NCI-H2081 (cell line): ENCODE data around the gene MAT2A.
A peak's percentile ranks its signal among the peaks of the same experiment; 100 is the strongest.
"Not testable (repeated sequence)": the region's sequence is repeated elsewhere in the genome, so short reads cannot be mapped to it uniquely, and the experiment has no call there.

Source experiments
- DNase-seq, 2 experiments: peaks; one replicate each; lab custom pipeline; 2025; lab: John Stamatoyannopoulos, UW

MAT2A gene

DNA sequence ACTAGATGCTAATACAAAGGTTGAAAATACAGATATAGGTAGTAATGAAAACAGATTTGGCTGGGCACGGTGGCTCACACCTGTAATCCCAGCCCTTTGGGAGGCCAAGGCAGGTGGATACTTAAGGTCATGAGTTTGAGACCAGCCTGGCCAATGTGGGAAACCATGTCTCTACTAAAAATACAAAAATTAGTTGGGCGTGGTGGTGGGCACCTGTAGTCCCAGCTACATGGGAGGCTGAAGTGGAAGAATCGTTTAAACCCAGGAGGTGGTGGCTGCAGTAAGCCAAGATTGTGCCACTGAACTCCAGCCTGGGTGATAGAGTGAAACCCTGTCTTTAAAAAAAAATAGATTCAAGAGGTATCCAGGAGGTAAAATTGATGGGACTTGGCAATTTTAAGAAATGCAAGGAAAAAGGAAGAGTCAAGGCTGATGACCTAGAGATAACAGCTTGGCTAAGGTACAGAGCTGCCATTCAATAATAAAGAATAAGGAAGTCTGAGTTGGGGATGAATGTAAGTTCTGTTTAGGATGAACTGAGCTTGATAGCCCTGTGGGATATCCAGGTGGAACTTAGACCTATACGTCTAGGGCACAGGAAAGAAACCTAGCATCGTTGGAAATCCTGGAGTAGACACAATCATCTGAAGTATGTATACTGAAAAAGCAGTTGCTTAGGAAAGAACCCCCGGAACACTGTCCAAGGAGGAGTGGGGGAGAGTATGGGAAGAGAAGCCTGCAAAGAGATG is 9.1 kb downstream of the MAT2A start:
- no peak for DNase-seq

GRCh38 chr2:85548608-85548900 is 9.6 kb downstream of the MAT2A start:
- DNase-seq: no peak

DNA sequence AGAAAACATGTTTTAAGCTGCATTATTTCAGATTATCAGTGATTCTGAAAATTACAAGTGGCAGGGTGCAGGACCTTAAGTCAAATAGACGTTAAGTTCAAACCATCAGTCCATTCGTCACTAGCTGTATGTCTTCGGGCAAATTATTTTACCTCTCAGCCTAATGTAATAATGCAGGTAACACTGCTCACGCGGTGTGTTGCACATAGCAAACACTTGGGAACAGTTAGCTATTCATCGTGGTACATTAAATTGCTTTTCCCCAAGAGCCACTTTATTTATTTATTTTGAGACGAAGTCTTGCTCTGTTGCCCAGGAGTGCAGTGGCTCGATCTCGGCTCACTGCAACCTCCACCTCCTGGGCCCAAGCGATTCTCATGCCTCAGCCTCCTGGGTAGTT is 10.1 kb downstream of the MAT2A start:
- DNase-seq: no peak

GRCh38 chr2:85549826-85550225 is 10.9 kb downstream of the MAT2A start:
- no peak for DNase-seq

DNA sequence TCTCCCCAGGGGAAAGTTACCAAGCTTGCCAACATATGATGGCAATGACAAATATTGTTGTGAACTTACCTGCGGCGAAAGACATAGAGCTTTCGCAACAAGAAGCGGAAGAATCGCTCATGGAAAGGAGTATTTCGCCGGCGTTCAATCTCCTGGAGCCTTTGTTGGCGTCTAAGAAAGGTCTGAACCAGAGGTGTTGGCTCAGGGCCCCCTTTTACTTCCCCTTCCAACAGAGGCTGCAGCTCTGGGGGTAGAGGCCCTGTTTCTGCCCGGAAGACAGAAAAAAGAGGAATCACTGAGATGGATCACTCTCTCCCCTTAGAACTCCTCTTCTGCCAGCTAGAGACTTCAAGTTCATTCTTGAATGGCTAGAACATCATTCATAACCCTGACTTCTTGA is 11.5 kb downstream of the MAT2A start:
- DNase-seq: no peak

- DNase-seq: peak; percentile 76 to 78
Measured at GRCh38 chr2:85551698-85552678, 13.0 kb downstream of the MAT2A start.

DNA sequence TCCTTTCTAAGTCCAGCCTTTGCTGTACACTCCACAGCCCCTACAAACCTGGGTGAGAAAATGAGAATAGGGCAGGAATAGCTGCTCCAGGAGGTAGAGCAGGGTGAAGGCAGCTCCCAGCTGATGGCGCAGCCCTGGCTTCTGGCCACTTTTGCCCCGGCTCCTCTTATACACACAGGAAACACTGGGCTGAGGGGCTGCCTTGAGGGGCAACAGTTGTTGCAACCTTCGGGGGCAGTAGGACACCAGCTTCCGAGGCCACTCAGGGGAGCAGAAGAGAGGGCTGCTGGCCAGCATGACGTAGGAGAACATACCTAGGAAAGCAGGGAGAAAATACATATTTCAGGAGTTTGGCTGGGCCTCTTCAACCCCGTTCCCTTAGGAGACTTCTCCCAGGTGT is 14.2 kb downstream of the MAT2A start:
- DNase-seq: no peak

- no peak for DNase-seq
Measured at GRCh38 chr2:85554980-85555612, 16.1 kb downstream of the MAT2A start.

- DNase-seq: no peak
Measured at GRCh38 chr2:85557130-85557529, 18.2 kb downstream of the MAT2A start.

- DNase-seq: no peak
Measured at GRCh38 chr2:85558160-85558559, 19.2 kb downstream of the MAT2A start.

GRCh38 chr2:85560403-85560726 is 21.4 kb downstream of the MAT2A start:
- DNase-seq: not testable (repeated sequence)

- DNase-seq: no peak
Measured at GRCh38 chr2:85560812-85561279, 21.9 kb downstream of the MAT2A start.

DNA sequence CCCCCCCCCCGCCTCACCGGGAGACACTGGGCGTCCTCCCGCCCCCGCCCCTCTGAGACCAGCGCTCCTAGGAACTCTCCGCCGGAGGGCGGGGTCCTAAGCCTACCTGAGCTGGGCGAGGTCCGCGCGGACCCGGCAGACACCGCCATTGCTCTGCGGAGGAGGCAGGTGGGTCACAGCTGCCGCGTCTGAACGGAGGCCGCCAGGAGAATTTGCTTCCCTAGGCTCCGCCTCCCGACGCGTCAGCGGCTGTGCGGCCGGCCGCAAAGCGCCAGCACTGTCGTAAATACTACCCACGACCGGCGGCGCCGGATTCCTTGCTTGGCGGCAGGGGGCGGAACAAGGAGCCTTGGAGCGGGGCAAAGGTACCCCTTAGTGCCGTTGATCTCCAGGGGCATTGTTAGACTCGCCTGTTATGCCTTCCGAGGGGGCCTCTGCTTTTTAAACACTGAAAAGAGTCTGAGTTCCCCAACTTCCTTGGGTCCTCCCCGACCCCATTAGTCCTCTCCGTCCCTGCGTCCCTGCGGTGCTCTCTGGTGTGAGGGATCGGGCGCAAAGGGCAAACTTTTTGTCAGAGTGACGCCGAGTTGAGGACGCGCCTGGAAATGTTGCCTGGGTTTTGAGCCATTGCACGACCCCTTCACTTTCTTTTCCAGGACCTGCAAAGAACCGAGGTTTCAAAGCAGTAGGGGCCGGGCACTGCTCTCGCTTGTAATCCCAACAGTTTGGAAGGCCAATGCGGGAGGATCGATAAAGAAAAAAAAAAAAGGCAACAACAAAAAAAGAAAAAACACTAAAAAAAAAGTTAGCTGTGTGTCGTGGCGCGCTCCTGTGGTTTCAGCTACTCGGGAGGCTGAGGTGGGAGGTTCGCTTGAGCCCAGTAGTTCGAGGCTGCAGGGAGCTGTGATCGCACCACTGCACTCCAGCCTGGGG is 22.6 kb downstream of the MAT2A start, which contains the start of gene GGCX:
Gene GGCX (minus strand): TSS at position 214 of the 933 bp plus-strand sequence. CDS start 65 bp downstream, at position 149.
- peak; percentile 92 to 96 for DNase-seq

GRCh38 chr2:85564144-85564563 is 25.2 kb downstream of the MAT2A start:
- DNase-seq: no peak

DNA sequence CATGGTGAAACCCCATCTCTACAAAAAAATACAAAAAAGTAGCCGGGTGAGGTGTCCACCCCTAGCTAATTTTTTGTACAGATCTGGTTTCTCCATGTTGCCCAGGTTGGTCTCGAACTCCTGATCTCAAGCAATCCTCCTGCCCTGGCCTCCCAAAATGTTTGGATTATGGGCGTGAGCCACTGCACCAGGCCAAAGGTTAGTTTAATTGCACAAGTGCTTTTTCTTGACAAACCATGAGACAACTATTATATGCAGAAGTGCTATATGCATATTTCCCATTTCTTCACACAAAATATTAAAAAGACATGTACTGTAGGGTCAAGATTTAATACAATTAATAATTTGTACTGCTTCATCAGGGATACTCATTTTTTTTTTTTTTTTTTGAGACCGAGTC is 27.3 kb downstream of the MAT2A start:
- no peak for DNase-seq

DNA sequence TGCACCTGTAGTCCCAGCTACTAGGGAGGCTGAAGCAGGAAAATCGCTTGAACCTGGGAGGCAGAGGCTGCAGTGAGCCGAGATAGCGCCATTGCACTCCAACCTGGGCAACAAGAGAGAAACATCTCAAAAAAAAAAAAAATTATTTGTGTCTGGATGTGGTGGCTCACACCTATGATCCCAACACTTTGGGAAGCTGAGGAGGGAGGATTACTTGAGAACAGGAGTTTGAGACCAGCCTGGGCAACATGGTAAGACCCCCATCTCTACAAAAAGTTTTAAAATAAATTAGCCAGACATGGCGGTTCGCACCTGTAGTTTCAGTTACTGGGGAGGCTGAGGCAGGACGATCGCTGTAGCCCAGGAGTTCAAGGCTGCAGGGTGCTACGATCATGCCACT is 36.8 kb downstream of the MAT2A start:
- DNase-seq: no peak

DNA sequence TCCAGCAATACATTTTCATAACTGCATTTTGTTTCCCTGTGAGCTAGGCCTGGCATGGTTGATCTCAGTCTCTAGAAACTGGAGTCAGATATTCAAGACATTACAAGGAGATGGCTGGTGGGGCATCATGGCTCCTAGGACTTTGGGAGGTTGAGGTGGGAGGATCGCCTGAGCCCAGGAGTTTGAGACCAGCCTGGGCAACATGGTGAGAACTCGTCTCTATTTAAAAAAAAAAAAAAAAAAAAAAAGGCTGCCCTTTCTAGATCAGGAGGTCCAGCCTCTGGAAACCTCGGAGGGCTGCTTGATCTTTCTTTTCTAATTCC is 38.1 kb downstream of the MAT2A start:
- DNase-seq: no peak

- DNase-seq: no peak
Measured at GRCh38 chr2:85577386-85578242, 38.6 kb downstream of the MAT2A start, which contains the start of gene VAMP8. Gene VAMP8 (plus strand): TSS chr2:85577586. CDS start chr2:85577647, 61 bp downstream.

DNA sequence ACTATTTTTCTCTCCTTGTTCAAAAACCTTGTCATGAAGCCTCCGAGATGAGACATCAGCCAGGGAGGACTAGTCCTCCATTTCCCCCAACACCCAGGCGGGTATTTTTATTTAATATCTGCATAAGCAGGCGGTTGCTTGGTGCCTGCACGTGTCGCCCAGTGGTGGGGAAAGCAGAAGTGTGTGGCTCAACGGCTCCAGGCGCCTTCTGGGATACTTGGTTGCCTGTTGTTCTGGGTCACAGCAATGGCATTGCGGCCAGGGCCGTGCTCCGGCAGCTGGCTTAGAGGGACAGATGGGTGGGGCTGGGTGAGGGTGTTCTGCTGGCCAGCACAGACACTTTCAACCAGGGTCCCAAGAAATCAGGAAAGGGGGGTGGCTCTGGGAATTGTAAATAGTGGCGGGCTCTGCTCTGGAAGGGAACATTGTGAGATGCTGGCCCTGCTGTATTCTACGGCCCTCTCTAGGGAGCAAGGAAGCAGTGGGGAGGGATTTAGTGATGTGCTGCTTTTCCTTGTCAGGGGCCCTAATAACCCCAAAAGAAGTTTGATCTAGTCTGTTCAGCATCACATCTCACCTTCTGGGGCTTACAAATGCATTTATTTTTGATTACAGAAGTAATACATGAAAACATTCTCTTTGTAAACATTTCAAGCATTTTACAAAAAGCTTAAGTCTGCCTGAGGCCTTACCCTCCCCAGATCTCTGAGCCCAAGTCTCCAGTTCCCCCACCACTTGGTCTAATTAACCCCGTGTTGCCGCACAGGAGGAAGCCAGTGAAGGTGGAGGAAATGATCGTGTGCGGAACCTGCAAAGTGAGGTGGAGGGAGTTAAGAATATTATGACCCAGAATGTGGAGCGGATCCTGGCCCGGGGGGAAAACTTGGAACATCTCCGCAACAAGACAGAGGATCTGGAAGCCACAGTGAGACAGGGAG is 39.5 kb downstream of the MAT2A start:
- DNase-seq: no peak
